Activated CD4-positive, alpha-beta T cell treated with anti-CD3 and anti-CD28 coated beads, Interleukin-2, Interleukin-6, amounts not matched to agents 100 ng/mL and 50 ng/mL, durations not matched to agents 16 hours and 8 hours (primary cell): ENCODE results near the gene PIP5K1B.
A peak's percentile ranks its signal among the peaks of the same experiment; 100 is the strongest.
"Not testable (repeated sequence)": the region's sequence is repeated elsewhere in the genome, so short reads cannot be mapped to it uniquely, and the experiment has no call there.

Experiments
- DNase-seq: peaks from one replicate; pipeline ENCODE4 v3.0.0-alpha.2; 2020

PIP5K1B gene, protein sequence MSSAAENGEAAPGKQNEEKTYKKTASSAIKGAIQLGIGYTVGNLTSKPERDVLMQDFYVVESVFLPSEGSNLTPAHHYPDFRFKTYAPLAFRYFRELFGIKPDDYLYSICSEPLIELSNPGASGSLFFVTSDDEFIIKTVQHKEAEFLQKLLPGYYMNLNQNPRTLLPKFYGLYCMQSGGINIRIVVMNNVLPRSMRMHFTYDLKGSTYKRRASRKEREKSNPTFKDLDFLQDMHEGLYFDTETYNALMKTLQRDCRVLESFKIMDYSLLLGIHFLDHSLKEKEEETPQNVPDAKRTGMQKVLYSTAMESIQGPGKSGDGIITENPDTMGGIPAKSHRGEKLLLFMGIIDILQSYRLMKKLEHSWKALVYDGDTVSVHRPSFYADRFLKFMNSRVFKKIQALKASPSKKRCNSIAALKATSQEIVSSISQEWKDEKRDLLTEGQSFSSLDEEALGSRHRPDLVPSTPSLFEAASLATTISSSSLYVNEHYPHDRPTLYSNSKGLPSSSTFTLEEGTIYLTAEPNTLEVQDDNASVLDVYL

DNA sequence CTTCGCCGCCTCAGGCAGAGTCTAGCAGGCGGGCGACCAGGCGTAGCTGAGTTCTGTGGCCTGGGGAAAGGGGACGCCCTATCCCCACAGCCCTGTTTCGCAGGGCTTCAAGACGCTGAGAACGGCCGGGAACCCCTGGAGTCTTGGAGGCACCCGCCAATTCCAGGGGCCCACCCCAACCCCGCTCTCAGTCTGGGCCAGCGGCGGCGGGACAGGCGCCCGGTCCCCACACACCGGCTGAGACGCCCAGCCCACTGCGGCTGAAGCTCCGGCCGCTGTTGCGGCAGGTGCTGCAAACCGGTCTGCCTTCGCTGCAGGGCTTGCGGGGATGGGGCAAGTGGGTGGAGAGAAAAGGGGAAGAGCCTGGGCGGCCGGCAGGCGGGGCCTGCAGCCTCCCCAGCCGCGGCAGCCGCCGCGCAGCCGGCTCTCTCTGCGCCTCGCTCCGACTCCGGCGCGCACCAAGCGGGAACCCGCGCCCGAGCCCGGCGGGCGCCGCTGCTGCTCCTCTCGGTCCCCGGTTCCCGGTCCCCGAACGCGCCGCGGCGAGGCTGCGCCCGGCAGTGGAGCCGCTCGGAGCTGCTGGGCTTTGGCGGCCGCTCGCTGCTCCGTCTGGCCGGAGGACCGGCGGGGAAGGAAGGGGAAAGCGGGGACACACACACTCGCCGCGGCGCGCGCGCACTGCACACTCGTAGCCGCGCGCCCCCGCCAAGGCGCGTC, at the start of gene PIP5K1B:
Gene PIP5K1B, plus strand, starts transcription at position 427 of the 717 bp plus-strand sequence. CDS start 117,375 bp downstream, outside the sequence.
- peak; percentile 77 for DNase-seq

DNA sequence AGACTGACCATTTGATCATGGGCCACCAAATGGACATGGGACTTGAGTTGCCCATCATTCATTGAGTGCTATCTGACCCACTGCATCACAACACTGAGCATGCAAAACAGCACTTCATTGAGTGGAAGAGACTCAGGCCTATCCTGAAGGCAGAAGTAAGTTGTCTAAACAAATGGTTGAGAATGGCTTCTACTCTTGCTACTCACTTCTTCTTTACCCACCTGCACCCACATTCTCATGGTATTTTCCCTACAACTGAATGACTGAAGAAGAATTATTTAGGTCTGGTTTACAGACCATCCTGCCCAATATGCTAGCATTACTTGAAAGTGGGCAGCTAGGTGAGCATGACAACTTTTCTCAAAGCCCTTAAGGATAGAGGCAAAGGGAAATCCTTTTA, 41.0 kb upstream of the PIP5K1B start:
- DNase-seq = no peak

DNA sequence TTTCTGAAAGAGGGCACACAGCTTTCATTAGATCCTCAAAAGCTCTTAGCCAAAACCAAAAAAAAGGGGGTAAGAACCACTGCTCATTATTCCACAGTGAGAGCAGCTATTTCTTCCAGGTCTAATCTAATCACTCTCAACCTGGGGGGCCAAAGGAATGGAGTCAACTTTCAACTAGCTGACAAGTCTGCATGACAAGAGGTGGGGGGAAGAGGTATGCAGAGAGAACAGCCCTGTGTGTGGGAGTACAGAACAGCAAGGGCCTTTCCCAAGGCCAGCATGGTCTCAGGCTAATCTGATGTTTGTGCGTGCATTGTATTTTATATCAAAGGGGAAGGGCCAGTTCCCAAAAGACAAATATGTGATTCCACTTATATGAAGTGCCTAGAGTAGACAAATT, 36.9 kb upstream of the PIP5K1B start:
- no peak for DNase-seq

DNA sequence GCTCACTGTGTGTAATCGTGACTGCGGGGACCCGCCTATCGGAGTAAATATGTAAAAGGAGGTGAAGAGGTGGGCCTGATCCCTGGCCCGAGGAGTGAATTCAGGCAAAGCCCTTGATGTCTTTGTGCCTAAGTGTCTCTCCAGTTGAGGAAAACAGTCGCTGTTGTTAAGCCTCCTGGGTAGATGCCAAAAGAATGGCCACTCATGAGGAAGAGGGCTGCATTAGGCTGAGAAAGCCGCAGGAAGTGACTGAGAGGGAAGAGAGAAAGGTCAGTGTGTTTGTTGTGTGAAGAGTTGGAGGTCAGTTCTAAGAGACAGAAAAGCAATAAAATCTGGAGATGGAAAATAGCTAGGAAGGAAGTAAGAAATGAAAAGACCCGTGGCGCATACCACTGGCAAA, 35.8 kb upstream of the PIP5K1B start:
- no peak for DNase-seq

DNA sequence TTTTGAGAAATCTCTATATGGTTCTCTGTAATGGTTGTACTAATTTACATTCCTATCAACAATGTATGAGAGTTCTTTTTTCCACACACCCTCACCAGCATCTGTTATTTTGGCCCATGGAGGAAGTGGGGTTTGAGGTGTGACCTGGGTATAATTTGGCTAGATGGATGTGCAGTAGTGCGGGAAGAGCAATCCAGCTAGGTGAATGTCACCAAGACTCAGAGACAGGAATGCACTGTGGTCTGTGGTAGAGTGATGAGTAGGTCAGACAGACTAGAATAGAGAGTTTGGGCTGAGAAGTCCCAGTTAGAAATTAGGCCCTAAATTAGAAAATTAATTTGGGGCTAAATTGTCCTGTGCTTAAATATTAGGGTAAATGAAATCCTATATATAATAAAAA, 32.8 kb upstream of the PIP5K1B start:
- DNase-seq = no peak

DNA sequence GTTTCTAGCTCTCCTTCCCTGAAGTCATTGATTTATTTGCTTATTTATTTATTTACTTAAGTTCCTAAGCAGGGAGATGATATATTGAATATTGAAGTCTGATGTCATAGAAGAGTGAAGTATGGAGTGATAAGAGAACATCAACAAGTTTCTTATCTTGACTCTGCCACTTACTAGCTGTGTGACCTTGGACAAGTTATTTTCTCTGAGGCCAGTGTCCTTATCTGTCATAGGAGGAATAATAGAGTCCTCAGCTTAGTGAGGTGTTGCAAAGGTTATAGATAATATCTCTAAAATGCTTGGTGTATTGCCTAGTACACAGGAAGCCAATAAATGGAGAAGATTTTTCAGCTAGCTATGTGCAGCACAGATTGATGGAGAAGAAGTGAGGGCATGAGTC, 32.4 kb upstream of the PIP5K1B start:
- DNase-seq = no peak

DNA sequence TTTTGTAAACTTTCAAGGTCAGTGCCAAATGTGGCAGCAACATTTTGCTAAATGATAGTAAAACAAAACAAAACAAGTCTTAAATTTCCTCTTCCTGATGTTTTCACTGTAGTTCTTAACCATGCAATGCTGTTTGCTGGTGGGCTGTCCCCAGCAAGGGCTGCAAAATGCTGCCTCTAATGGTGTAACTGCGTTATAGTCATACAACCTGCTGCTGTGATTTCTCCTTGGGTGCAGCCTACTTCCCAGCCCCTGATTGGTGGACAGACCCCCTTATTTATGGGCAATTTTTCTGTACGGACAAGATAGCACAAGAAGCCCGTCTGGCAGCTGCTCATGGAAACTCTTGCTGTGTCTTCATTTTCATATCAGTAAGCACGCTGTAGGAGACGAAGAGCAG, 26.6 kb upstream of the PIP5K1B start:
- peak; percentile 6 for DNase-seq

DNA sequence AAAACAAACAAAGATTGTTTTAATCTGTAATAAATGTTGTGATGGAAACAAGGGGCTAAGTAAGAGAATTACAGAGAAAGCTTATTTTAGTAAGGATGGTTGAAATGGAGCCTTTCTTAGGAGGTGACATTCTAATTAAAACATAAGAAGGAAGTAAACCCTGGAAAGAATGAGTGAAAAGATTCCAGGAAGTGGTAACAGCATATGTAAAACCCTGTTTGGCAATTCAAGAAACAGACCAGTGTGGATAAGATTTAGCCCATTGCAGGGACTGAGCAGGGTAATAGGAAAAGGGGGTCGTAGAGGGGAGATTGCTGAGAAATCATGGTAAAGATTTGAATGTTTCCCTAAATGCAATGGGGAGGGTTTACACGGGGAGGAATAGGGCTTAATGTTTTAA, 21.6 kb upstream of the PIP5K1B start:
- DNase-seq = peak; percentile 11

DNA sequence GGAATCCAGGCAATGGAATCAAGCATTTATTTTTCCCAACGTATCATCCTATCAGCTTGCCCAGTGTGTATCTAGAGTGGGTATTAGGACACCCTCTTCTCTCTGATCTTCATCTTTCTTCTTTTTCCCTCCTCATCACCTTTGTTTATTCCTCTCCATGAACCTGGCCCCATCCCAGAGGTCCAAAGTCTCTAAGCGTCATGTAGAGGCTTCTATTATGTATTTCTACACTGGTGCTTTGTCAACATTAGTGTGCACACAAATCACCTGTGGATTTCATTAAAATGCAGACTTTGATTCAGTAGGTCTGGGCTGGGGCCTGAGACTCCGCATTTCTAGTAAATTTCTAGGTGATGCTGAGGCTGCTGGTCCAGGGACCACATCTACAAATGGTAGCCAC, 19.8 kb upstream of the PIP5K1B start:
- no peak for DNase-seq

DNA sequence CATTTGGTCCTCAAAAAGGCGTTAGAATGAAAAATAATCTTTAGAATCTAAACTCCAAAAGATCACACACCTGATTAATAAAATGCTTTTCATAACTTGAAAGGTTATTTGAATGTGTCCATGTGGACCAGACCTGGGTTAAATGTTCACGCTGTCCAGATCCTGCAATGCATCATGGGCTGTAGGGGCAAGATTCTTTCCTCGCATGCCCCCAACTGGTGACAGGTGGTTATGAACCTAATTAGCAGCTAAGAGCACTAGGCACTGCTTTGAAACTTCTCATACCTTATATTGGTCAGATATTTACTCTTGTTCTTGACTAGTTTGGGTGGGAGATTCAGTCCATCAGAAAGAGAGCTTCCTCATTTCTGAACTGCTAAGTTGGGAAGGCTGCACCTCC, 19.3 kb upstream of the PIP5K1B start:
- DNase-seq = peak; percentile 50

DNA sequence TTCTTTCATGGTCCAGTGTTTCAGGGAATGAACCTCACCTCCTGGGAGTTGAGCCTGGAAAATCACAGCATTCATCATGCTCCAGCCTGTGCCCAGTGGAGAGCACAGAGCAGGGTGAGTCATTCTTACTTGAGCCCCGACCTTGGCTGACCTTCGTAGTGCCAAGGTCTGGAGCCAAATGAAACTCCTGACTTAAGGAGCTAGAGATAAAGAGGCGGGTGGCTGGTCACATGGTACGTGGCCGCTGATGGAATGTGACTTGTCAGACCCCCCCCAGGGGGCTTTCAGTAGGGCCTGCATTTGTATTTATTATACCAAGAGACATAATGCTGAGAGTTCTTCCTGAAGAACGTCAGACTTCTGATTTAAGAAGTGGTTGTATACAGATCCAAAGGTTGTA, 15.0 kb upstream of the PIP5K1B start:
- DNase-seq = no peak

DNA sequence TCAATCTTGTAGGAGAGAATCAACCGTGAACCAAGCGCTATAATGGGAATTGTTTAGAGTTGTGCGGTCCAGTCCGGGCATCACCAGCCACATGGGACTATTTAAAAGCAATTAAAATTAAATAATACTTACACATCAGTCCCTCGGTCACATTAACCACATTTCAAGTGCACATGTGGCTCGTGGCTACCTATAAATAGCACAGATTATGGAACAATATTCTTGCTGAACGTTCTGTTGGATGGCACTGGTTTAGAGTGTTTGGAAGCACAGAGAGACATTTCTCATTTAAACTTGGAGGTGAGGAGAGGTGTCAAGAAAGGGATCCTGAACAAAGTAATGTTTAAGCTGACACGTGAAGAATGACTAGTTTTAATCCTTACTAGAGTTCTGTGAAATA, 12.5 kb upstream of the PIP5K1B start:
- no peak for DNase-seq

DNA sequence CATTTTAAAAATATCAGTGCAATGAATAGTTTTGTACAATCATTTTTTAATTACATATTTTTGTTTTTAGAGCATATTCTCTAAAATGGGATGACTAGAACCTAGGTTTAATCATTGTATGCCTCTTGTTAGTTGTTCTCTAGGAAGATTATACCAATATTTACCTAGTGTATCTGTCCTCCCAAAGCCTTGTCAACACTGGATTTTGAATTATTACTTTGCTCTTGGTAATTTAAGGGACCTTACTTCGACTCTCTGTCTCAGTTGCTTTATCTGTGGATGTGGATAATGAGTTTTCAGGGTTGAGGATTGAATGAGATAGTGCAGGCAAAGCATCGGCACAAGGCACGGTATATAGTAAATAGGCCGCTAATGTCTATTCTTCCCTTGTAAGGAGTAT, 10.9 kb upstream of the PIP5K1B start:
- DNase-seq = no peak

DNA sequence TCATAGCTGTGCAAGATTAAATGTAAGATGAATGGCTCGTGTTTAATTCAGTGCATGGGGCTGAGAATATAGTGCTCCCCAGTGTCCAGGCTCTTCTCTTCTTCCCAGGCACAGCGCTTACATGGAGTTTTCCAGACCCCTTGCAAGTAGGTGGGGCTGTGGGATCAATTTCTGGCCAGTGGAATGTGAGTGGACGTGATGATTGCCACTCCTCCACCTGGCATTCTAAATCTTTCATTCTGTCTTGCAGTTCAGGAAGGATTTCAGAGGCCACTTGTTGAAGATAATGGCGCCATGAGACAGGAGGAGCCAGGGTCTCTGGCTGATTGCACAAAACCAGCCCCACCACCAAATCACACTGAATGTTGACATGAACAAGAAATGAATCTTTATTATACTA, 7.2 kb upstream of the PIP5K1B start:
- no peak for DNase-seq

DNA sequence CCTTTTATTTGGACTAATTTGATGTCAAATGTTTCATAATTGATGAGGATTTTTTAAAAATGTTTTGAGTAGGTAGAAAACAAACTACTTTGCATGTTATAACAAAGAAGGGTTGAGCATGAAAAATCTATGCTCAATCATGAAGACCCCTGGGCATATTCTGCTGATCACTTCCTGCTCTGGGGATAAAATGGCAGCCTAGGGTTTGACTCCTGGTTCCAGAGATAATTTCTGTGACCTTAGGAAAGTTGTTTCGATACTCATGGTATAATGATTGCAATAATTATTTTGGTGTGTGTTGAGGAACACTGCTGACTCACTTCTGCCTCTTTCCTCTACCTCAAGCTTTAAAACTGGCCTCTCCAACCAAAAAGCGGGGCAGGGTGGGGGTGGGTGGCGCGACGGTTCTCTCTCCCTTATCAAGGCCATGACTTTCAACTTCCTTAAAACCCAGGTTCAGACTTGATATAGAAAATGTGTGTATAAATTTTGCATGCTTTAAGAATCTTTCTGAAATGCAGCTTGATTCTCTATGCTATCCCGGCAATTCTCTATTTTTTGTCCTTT, 6.0 kb upstream of the PIP5K1B start:
- DNase-seq = no peak

DNA sequence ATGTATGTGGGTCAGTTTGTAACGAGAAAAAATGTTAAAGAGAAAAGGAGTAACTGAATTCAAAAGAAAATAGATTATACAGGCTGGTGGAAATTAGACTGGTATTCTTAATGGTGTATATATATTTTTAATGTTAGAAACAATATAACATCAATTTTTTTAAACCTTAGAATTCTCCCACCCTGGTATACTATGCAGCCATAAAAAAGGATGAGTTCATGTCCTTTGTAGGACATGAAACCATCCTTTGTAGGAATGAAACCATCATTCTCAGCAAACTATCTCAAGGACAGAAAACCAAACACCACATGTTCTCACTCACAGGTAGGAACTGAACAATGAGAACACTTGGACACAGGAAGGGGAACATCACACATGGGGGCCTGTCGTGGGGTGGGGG, 5.4 kb upstream of the PIP5K1B start:
- DNase-seq = not testable (repeated sequence)

DNA sequence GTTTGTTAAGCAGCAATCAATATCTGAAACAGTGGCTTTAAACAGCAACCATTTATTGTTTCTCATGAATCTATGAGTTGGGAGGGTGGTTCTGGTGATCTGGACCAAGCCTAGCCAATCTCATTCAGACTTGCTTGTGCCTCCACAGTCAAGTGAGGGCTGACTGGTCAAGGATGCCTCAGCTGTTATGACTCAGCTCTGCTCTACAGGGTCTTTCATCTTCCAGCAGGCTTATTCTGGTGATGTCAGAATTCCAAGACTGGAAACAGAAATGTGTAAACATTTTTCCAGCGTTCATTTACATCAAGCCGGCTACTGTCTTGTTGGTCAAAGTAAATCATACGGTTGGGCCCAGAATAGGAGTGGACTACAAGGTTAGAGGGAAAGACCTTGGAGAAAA, 2.5 kb upstream of the PIP5K1B start:
- DNase-seq = no peak

DNA sequence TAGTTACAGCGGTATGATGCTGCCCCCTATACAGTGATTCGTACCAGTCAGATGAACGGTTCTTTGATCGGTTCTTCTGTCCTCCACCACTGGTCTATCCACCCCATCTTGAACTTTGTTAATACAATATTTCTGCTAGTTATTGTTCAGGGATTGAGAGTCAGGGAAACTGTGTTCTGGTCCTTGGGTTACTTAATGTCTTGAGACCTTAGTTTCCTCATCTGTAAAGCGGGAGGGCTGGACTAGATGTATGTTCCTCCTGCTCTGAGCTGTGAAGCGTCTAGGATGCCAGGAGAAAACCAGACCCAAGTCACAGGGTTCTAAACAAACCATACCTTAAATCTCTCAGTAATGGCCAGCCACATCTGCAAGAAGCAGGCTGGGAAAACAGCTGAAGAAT, 1.4 kb upstream of the PIP5K1B start:
- no peak for DNase-seq

DNA sequence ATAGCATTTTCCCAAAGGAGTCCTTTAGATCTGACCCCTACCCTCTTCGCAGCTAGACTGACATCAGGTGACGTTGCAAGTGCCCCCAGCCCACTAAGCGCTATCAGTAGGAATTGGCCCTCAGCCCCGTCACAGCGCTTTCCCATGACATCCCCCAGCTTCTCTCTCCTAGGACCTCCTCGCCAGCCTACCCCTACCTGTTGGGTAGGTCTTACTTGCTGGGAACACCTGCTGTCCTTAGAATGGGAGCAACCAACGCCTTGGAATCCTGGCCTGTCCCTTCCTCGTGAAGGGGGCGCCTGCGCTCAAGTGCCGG, 584 bp upstream of the PIP5K1B start:
- no peak for DNase-seq

DNA sequence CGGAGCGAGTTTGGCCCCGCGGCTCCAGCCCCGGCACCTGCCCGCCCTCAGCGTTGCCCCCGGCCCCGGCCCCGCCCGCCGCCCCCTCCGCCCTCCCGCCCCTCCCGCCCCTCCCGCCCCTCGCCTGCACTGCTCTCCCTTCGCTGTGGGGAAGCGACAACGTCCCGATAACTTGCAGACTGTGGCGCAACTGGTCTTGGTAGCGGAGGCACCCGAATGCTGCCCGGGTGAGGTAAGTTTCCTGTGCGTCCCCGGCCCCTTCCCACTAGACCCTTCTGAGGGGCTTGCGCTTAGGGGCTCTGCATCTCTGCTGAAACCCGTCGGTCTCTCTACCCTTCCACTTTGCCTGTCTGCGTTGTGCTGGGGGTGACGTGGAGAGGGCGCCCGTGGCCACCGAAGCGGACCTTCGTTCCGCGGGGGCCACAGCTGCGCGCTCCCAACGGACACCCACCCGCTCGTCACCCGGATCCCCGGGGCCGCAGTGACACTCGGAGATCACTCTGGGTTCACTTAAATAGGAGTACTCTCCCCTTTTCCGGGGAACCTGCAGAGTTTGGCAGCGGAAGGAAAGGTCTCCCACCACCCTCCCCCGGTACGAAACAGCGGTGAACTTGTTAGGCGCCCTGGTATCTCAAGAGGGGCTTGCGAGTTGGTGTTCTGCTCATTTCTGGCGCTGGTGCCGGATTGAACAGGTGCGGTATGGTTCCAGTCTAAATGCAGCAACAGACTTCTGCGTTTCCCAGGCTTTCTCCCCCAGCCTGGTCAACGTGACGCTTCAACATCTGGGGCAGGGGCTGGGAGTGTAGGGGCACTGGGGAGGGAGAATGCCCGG, 707 bp downstream of the PIP5K1B start:
- DNase-seq = peak; percentile 5

DNA sequence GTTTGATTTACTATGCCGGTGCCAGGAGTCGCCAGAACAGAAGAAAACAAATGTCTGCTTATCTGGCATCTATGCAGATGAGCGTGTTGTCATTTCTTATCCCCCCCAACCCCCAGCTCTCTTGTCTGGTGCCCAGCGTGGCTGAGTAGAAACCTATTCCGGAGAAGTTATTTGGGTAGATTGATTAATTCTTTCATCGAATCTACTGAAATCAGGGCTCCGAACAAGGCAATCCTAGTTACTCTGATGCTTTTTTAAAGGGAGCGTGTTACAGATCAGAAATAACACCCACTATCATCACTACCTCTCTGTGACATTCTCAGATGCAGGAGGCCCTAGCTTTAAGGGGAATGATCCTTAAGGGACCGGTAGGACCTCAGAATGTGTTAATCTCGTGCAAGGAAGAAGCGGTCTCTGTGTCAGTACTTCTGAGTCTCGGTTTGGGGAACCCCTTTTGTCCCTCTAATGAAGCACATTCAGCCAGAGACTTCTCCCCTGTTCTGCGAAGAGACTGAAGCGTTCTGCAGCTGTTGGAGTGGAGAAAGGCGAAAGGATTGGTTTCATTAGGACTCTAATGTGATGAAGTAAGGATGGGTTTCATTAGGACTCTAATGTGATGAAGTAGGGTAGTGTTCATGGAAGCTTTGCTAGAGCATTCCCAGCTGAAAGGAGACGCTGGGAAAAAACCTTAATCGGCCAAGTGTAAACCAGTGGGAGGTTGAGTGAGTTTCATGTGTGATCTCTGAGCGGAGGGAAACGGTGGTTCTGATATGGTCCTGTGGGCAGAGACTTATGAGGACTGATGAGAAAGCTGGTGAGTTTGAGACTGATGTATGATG, 1.5 kb downstream of the PIP5K1B start:
- no peak for DNase-seq

DNA sequence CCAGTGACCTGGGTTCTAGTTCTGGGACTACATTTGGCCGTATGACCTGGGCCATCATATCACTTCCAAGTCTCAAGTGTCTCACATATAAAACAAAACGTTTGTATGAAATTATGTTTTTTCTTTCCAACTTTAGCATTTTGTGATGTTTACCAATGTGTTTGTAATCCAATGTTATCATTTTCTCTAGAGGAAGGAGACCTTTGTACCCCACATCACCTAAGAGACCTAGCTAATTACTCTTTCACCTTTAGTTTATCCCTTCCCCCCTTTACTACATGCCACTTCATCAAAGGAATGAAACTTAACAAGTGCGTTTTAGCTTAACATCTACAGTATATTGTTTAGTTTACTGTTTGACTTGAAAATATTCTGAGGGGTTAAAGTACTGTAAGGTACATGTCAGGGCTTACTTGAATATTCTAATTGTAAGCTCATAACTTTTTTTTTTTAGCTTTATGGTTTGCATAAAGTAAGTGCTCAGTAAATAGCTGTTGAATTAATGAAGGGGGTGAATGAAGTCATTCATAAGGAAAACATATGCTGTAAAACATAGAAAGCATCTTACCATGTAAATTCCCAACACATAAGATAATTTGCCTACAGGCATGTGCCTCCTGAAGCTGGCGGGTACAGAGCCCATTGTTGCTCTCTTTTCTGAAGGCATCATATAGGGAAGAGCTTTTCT, 2.9 kb downstream of the PIP5K1B start:
- DNase-seq = no peak
